ENCODE data around the gene NEK8.

DNA sequence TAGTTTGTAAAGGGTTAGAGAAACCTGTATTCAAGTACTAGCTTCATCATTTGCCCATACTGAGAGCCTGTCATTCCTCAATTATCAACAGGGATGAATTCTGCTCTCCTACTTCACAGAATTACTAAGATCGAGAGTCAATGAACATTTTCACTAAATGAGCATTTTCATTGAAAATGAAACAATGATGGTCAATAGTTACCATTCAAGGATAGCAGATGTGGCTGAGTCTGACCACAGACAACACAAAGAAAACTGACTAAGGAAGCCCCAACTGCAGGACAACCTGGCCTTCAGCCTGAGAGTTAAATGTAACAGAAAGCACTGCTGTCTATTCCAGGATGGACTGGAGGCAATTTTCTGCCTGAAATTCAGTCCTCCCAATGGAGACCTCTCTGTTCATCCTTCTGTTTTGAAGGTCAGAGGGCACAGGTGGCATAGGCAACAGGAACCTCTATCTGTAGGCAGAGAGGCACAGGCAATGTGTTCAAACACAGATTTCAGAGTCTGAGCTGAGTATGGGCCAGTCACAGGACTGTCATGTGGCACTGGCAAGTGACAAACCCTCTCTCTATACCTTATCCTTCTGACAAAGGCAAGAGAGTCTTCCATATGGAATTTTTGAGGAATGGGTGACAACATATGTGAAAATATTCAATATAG is 34.7 kb downstream of the NEK8 start:
- TF ChIP-seq GATA3 (IDR thresholded peaks at IDR 0.05; ENCODE audit: low read depth, low read length), result no peak
- TF ChIP-seq GATA2 (IDR thresholded peaks at IDR 0.05; ENCODE audit: low read depth, low read length), result no peak

Measured in SH-SY5Y (cell line).